Skeletal muscle satellite cell (primary cell): ENCODE results near the gene CAPZA2.

ENCODE experiments used
- H3K27me3 ChIP-seq: 2 replicates; pipeline ENCODE4 v1.7.0; 2013; ENCODE audit warnings: low read length; ENCODE audit not compliant: control insufficient read depth, insufficient read depth
- H3K36me3 ChIP-seq: 2 replicates; pipeline ENCODE4 v1.7.0; 2013; ENCODE audit warnings: mild to moderate bottlenecking, control low read depth, low read length; ENCODE audit not compliant: insufficient read depth
- H3K4me1 ChIP-seq: 2 replicates; pipeline ENCODE4 v1.7.0; 2013; ENCODE audit warnings: low read length; ENCODE audit not compliant: control insufficient read depth, insufficient read depth
- H3K4me2 ChIP-seq: 2 replicates; pipeline ENCODE4 v1.7.0; 2013; ENCODE audit warnings: mild to moderate bottlenecking, low read length
- H3K4me3 ChIP-seq: 2 replicates; pipeline ENCODE4 v1.7.0; 2013; ENCODE audit warnings: low read length
- H3K9ac ChIP-seq: 2 replicates; pipeline ENCODE4 v1.7.0; 2013; ENCODE audit warnings: mild to moderate bottlenecking, low read depth, low read length, moderate library complexity
- H3K9me3 ChIP-seq: replicated peaks from 2 replicates; pipeline ENCODE4 v1.7.0; 2013; ENCODE audit warnings: mild to moderate bottlenecking, control low read depth, low read length

CAPZA2 gene

GRCh38 chr7:116836048-116836447 lies 26.3 kb upstream of the CAPZA2 start:
- Histone ChIP-seq H3K4me1 (peaks cover 3% of the 10 kb centered on the region), H3K9me3 (no peaks in the 10 kb centered on the region), H3K4me2 (no peak overlapping the region), H3K4me3 (no peak overlapping the region), H3K27me3 (peaks cover 4% of the 10 kb centered on the region), H3K36me3 (no peaks in the 10 kb centered on the region), H3K9ac (no peak overlapping the region)

DNA sequence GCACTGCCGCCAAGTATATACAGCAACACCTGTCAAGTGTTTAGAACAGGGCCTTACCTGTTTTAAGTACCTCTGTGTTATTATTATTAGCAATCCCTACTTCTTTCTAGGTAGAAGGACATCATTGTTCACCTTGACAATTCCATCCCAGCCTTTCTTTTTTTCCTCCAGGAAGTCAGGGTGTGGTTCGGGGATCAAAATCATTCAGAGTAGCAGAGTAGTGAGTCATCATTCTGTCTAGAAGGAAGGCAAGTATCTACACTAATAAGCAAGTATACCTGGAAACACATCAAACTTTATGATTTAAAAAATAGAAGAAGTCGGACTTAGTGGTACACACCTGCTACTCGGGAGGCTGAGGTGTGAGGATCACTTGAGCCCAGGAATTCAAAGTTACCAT lies 25.5 kb upstream of the CAPZA2 start:
- Histone ChIP-seq H3K9ac (no peak overlapping the region), H3K36me3 (no peaks in the 10 kb centered on the region), H3K4me1 (peaks cover 3% of the 10 kb centered on the region), H3K27me3 (peaks cover 5% of the 10 kb centered on the region), H3K4me2 (no peak overlapping the region), H3K9me3 (no peaks in the 10 kb centered on the region), H3K4me3 (no peak overlapping the region)

GRCh38 chr7:116837586-116837985 lies 24.8 kb upstream of the CAPZA2 start:
- Histone ChIP-seq H3K4me1 (peaks cover 3% of the 10 kb centered on the region), H3K9ac (no peak overlapping the region), H3K9me3 (no peaks in the 10 kb centered on the region), H3K4me3 (no peak overlapping the region), H3K36me3 (no peaks in the 10 kb centered on the region), H3K4me2 (no peak overlapping the region), H3K27me3 (peaks cover 7% of the 10 kb centered on the region)

- H3K27me3 ChIP-seq: peaks cover 21% of the 10 kb centered on the region
- no peak overlapping the region for H3K4me2 ChIP-seq
- H3K4me1 ChIP-seq: no peaks in the 10 kb centered on the region
- no peak overlapping the region for H3K9ac ChIP-seq
- no peak overlapping the region for H3K4me3 ChIP-seq
- no peaks in the 10 kb centered on the region for H3K36me3 ChIP-seq
- no peaks in the 10 kb centered on the region for H3K9me3 ChIP-seq
These were observed 22.1 kb upstream of the CAPZA2 start for GRCh38 chr7:116840256-116840655.

DNA sequence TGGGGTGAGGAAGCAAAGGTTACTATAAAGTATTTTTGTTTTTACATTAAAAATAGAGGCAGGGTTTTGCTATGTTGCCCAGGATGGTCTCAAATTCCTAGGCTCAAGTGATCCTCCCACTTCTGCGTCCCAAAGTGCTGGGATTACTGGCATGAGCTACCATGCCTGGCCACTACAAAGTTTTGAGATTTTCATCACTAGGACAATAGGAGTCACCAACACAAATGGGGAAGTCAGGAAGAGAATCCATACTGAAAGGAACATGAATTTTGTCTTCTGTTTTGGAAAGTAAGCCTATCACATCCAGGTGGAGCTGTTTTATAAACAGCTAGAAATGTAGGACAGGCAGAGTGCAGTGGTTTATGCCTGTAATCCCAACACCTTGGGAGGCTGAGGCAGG lies 20.0 kb upstream of the CAPZA2 start:
- H3K36me3 ChIP-seq: no peaks in the 10 kb centered on the region
- no peak overlapping the region for H3K4me2 ChIP-seq
- H3K9ac ChIP-seq: no peak overlapping the region
- H3K4me1 ChIP-seq: no peaks in the 10 kb centered on the region
- H3K4me3 ChIP-seq: no peak overlapping the region
- H3K9me3 ChIP-seq: no peaks in the 10 kb centered on the region
- H3K27me3 ChIP-seq: peaks cover 21% of the 10 kb centered on the region

GRCh38 chr7:116843378-116843777 lies 19.0 kb upstream of the CAPZA2 start:
- H3K4me2 ChIP-seq: no peak overlapping the region
- no peaks in the 10 kb centered on the region for H3K36me3 ChIP-seq
- H3K27me3 ChIP-seq: peaks cover 21% of the 10 kb centered on the region
- H3K4me1 ChIP-seq: no peaks in the 10 kb centered on the region
- no peak overlapping the region for H3K9ac ChIP-seq
- no peaks in the 10 kb centered on the region for H3K9me3 ChIP-seq
- H3K4me3 ChIP-seq: no peak overlapping the region

DNA sequence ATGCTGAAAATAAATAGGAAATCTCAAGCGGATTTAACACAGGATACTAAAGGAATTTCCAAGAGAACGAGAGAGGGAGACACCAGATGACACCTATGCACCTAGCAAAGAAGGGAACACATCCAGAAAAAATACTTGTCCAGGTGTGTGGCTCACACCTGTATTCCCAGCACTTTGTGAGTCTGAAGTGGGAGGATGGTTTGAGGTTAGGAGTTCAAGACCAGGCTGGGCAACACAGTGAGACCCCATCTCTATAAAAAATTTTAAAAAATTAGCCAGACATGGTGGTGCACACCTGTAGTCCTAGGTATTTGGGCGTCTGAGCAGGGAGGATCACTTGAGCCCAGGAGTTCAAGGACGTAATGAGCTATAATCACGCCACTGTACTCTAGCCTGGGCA lies 11.2 kb upstream of the CAPZA2 start:
- H3K27me3 ChIP-seq: peaks cover 9% of the 10 kb centered on the region
- no peak overlapping the region for H3K4me2 ChIP-seq
- H3K36me3 ChIP-seq: no peaks in the 10 kb centered on the region
- H3K4me3 ChIP-seq: no peak overlapping the region
- H3K4me1 ChIP-seq: no peaks in the 10 kb centered on the region
- no peaks in the 10 kb centered on the region for H3K9me3 ChIP-seq
- H3K9ac ChIP-seq: no peak overlapping the region

DNA sequence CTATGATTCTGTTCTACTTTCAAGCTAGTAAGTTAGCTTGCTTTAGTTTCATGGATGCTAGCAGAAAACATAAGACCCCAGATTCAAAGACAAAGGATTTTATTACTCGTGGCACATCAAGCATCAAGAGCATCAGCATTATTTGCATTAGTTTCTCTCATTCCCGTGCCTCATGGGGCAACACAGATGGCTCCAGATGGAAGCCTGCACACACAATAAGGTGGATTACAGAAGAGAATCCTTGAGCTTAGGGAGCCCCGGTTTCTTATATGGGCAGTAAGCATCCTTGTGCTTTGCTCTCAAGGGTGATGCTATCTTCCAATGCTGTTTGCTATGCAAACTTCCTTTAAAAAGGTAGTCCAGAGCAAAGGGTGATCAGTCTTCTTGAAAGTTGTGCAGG lies 10.7 kb upstream of the CAPZA2 start:
- Histone ChIP-seq H3K9ac (no peak overlapping the region), H3K4me1 (no peaks in the 10 kb centered on the region), H3K9me3 (no peaks in the 10 kb centered on the region), H3K4me3 (no peak overlapping the region), H3K36me3 (no peaks in the 10 kb centered on the region), H3K27me3 (peaks cover 9% of the 10 kb centered on the region), H3K4me2 (no peak overlapping the region)

DNA sequence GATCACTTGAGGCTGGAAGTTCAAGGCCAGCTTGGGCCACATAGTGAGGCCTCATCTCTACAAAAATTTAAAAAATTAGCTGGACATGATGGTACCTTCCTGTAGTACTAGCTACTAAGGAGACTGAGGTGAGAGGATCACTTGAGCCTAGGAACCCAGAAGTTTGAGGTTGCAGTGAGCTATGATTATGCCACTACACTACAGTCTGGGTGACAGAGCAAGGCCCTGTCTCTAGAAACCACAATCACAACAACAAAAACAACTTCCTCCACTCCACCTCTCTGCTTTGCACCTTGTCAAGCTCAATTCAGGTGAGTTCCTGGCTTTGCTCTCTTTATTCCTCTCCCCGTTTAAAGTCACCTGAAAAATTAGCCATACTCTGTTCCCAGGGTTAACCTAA lies 8.3 kb upstream of the CAPZA2 start:
- peaks cover 3% of the 10 kb centered on the region for H3K4me1 ChIP-seq
- H3K27me3 ChIP-seq: peaks cover 9% of the 10 kb centered on the region
- H3K36me3 ChIP-seq: no peaks in the 10 kb centered on the region
- no peak overlapping the region for H3K4me2 ChIP-seq
- H3K9ac ChIP-seq: no peak overlapping the region
- H3K4me3 ChIP-seq: no peak overlapping the region
- no peaks in the 10 kb centered on the region for H3K9me3 ChIP-seq

GRCh38 chr7:116857052-116857451 lies 5.3 kb upstream of the CAPZA2 start:
- no peak overlapping the region for H3K9ac ChIP-seq
- H3K4me3 ChIP-seq: no peak overlapping the region
- H3K27me3 ChIP-seq: no peaks in the 10 kb centered on the region
- H3K9me3 ChIP-seq: no peaks in the 10 kb centered on the region
- peaks cover 11% of the 10 kb centered on the region for H3K4me1 ChIP-seq
- H3K4me2 ChIP-seq: no peak overlapping the region
- no peaks in the 10 kb centered on the region for H3K36me3 ChIP-seq

DNA sequence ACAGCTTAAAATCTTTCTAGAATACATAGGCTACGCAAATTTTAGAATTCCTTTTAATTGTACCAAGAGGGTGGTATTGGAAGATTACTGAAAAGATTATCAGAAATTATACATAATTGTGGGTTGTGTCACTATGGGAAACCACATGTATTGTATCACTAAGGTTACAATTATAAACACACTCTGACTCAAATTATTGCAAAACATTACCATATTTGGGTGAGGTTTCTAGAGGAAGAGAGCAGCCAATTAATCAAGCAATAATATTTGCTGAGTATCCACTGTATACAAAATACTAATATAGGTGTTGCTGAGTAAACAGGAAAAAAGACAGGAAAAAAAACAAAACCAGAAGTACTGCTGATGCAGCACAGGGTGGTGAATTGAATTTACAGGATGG lies 3.1 kb upstream of the CAPZA2 start:
- Histone ChIP-seq H3K4me2 (no peak overlapping the region), H3K4me1 (peaks cover 12% of the 10 kb centered on the region), H3K36me3 (no peaks in the 10 kb centered on the region)

GRCh38 chr7:116861717-116862116 lies 670 bp upstream of the CAPZA2 start:
- Histone ChIP-seq H3K4me2 (peak overlapping the region; percentile 69), H3K9me3 (no peaks in the 10 kb centered on the region), H3K9ac (peak overlapping the region; percentile 54), H3K4me1 (peaks cover 12% of the 10 kb centered on the region), H3K27me3 (no peaks in the 10 kb centered on the region), H3K4me3 (peak overlapping the region; percentile 99), H3K36me3 (no peaks in the 10 kb centered on the region)

More for the DNA sequence above, 3.1 kb upstream of the CAPZA2 start:
- H3K9me3 ChIP-seq: no peaks in the 10 kb centered on the region
- H3K27me3 ChIP-seq: no peaks in the 10 kb centered on the region
- no peak overlapping the region for H3K4me3 ChIP-seq
- no peak overlapping the region for H3K9ac ChIP-seq
